IMR-90 (cell line): Measurements from ENCODE around the gene PROCA1. TPM values are rescaled to one million over a fixed set of nuclear protein-coding genes. Genes with fewer than 3 reads are reported as not detected.

Experiments
- ATAC-seq: fragments of 200-7000 bp; cut with Tn5 transposase; 2 replicates; pipeline ENCODE4 v1.9.1; 2020; ENCODE audit warnings: low read depth, mild to moderate bottlenecking, moderate library complexity
- BruUV-seq: library from RNA; stranded (reverse); fragments of 400-500 nt; replicated peaks from 2 replicates; lab custom pipeline; 2021; lab: Mats Ljungman, UMichigan
- CTCF ChIA-PET: fragments of 300-600 bp; formaldehyde crosslinking; extraction: SDS; loops from one replicate; lab custom pipeline; 2021; ENCODE audit warnings: antibody characterized with exemption; lab: Yijun Ruan, JAX
- POLR2A ChIA-PET: fragments of 300-600 bp; sonication (Branson Sonifier 250); formaldehyde crosslinking; loops from one replicate; lab custom pipeline; 2022; ENCODE audit warnings: antibody characterized with exemption; ENCODE audit not compliant: unreplicated experiment; lab: Charles Lee
- DNase-seq: peaks from one replicate; pipeline ENCODE4 v3.0.0; 2013
- H2AFZ ChIP-seq: replicated peaks from 2 replicates; pipeline ENCODE3; 2013; ENCODE audit warnings: low read length, mild to moderate bottlenecking; ENCODE audit not compliant: poor library complexity
- H2AK5ac ChIP-seq: 2 replicates; pipeline ENCODE4 v1.6.1; 2013; ENCODE audit warnings: low read depth, low read length, inconsistent platforms
- H2AK9ac ChIP-seq: replicated peaks from 2 replicates; pipeline ENCODE3; 2013; ENCODE audit warnings: mild to moderate bottlenecking, low read depth, low read length, moderate library complexity; ENCODE audit not compliant: poor library complexity
- H2BK120ac ChIP-seq: 2 replicates; pipeline ENCODE4 v1.6.1; 2013; ENCODE audit warnings: low read depth, low read length, inconsistent platforms
- H2BK15ac ChIP-seq: 3 replicates; pipeline ENCODE4 v1.6.1; 2013; ENCODE audit warnings: low read depth, low read length, inconsistent platforms
- H2BK20ac ChIP-seq: 2 replicates; pipeline ENCODE4 v1.6.1; 2013; ENCODE audit warnings: low read depth, mild to moderate bottlenecking, inconsistent platforms, low read length, moderate library complexity
- H2BK5ac ChIP-seq: 2 replicates; pipeline ENCODE4 v1.6.1; 2013; ENCODE audit warnings: mild to moderate bottlenecking, low read depth, low read length, inconsistent platforms; ENCODE audit not compliant: poor library complexity, severe bottlenecking
- H3K14ac ChIP-seq: replicated peaks from 2 replicates; pipeline ENCODE4 v1.6.1; 2013; ENCODE audit warnings: low read depth, low read length, inconsistent platforms
- H3K18ac ChIP-seq: 2 replicates; pipeline ENCODE4 v1.6.1; 2013; ENCODE audit warnings: low read depth, low read length, control low read depth
- H3K23ac ChIP-seq: 2 replicates; pipeline ENCODE4 v1.6.1; 2013; ENCODE audit warnings: low read depth, low read length, inconsistent platforms
- H3K27ac ChIP-seq: 2 replicates; pipeline ENCODE4 v1.5.1; 2013; ENCODE audit warnings: mild to moderate bottlenecking, control low read depth, low read length; ENCODE audit not compliant: insufficient read depth
- H3K27me3 ChIP-seq: 2 replicates; pipeline ENCODE4 v1.6.1; 2013; ENCODE audit warnings: low read length; ENCODE audit not compliant: control insufficient read depth, insufficient read depth
- H3K36me3 ChIP-seq: 2 replicates; pipeline ENCODE4 v1.6.1; 2013; ENCODE audit warnings: low read length, mixed read lengths; ENCODE audit not compliant: control insufficient read depth, insufficient read depth
- H3K4ac ChIP-seq: 2 replicates; pipeline ENCODE4 v1.6.1; 2013; ENCODE audit warnings: low read depth, low read length, inconsistent platforms
- H3K4me1 ChIP-seq: 2 replicates; pipeline ENCODE4 v1.6.1; 2013; ENCODE audit warnings: low read length, mixed read lengths; ENCODE audit not compliant: control insufficient read depth, insufficient read depth
- H3K4me2 ChIP-seq: 2 replicates; pipeline ENCODE4 v1.6.1; 2013; ENCODE audit warnings: low read depth, mild to moderate bottlenecking, control low read depth, low read length, moderate library complexity
- H3K4me3 ChIP-seq: 2 replicates; pipeline ENCODE4 v1.5.1; 2013; ENCODE audit warnings: low read depth, mild to moderate bottlenecking, control low read depth, low read length, moderate library complexity; ENCODE audit not compliant: insufficient read depth
- H3K56ac ChIP-seq: 2 replicates; pipeline ENCODE4 v1.6.1; 2013; ENCODE audit warnings: low read length, inconsistent platforms; ENCODE audit not compliant: insufficient read depth; ENCODE audit errors: extremely low read depth
- H3K79me1 ChIP-seq, 2 experiments: 2 replicates each; pipeline ENCODE4 v1.6.1; 2013; ENCODE audit warnings: low read length in 2 of 2, inconsistent platforms in 1 of 2, low read depth in 1 of 2
- H3K9ac ChIP-seq: 2 replicates; pipeline ENCODE4 v1.6.1; 2013; ENCODE audit warnings: low read depth, low read length, control low read depth
- H3K9me1 ChIP-seq: 2 replicates; pipeline ENCODE4 v1.6.1; 2013; ENCODE audit warnings: low read length, inconsistent platforms; ENCODE audit not compliant: insufficient read depth
- H3K9me3 ChIP-seq: 2 replicates; pipeline ENCODE4 v1.6.1; 2013; ENCODE audit warnings: low read length; ENCODE audit not compliant: control insufficient read depth, insufficient read depth
- H4K20me1 ChIP-seq: 2 replicates; pipeline ENCODE4 v1.6.1; 2013; ENCODE audit warnings: low read length, inconsistent platforms; ENCODE audit not compliant: insufficient read depth
- H4K5ac ChIP-seq: 2 replicates; pipeline ENCODE4 v1.6.1; 2013; ENCODE audit warnings: mild to moderate bottlenecking, low read depth, low read length, control low read depth
- H4K8ac ChIP-seq, 2 experiments: 2 replicates each; pipeline ENCODE4 v1.6.1; 2013; ENCODE audit warnings: low read depth in 2 of 2, low read length in 2 of 2, control low read depth in 1 of 2, inconsistent platforms in 1 of 2
- H4K91ac ChIP-seq: 2 replicates; pipeline ENCODE4 v1.6.1; 2013; ENCODE audit warnings: low read depth, low read length, inconsistent platforms; ENCODE audit not compliant: insufficient read depth
- BHLHE40 ChIP-seq: fragments of 150-350 bp; IDR thresholded peaks from 2 replicates; pipeline ENCODE4 v1.6.1; 2016; ENCODE audit warnings: mild to moderate bottlenecking, low read depth, low read length
- CEBPB ChIP-seq: IDR thresholded peaks from 2 replicates; pipeline ENCODE4 v1.6.1; 2012; ENCODE audit warnings: low read depth, low read length, improper control_type of control experiment
- CHD1 ChIP-seq: IDR thresholded peaks from 2 replicates; pipeline ENCODE4 v1.6.1; 2012; ENCODE audit warnings: low read depth, low read length, improper control_type of control experiment
- ELK1 ChIP-seq: fragments of 150-350 bp; IDR thresholded peaks from 2 replicates; pipeline ENCODE4 v1.6.1; 2016; ENCODE audit warnings: low read depth, mild to moderate bottlenecking, low read length, moderate library complexity, borderline replicate concordance
- FOS ChIP-seq: fragments of 150-350 bp; IDR thresholded peaks from 2 replicates; pipeline ENCODE4 v1.6.1; 2016; ENCODE audit warnings: low read depth, low read length
- MAFK ChIP-seq: IDR thresholded peaks from 2 replicates; pipeline ENCODE4 v1.6.1; 2012; ENCODE audit warnings: low read depth, low read length, improper control_type of control experiment
- MAZ ChIP-seq: IDR thresholded peaks from 2 replicates; pipeline ENCODE4 v1.6.1; 2012; ENCODE audit warnings: low read depth, mild to moderate bottlenecking, low read length, improper control_type of control experiment, moderate library complexity, borderline replicate concordance
- MXI1 ChIP-seq: IDR thresholded peaks from 2 replicates; pipeline ENCODE4 v1.6.1; 2012; ENCODE audit warnings: low read depth, mild to moderate bottlenecking, low read length, moderate library complexity, borderline replicate concordance
- NFE2L2 ChIP-seq: fragments of 150-350 bp; IDR thresholded peaks from 2 replicates; pipeline ENCODE4 v1.6.1; 2016; ENCODE audit warnings: low read depth, mild to moderate bottlenecking, low read length
- POLR2A ChIP-seq: IDR thresholded peaks from 2 replicates; pipeline ENCODE4 v1.6.1; 2012; ENCODE audit warnings: mild to moderate bottlenecking, low read depth, low read length
- RAD21 ChIP-seq: IDR thresholded peaks from 2 replicates; pipeline ENCODE4 v1.6.1; 2012; ENCODE audit warnings: low read length, improper control_type of control experiment
- RCOR1 ChIP-seq: IDR thresholded peaks from 2 replicates; pipeline ENCODE4 v1.6.1; 2012; ENCODE audit warnings: mild to moderate bottlenecking, low read length, improper control_type of control experiment; ENCODE audit not compliant: insufficient replicate concordance
- RFX5 ChIP-seq: IDR thresholded peaks from 2 replicates; pipeline ENCODE4 v1.8.0; 2012; ENCODE audit warnings: low read depth, mild to moderate bottlenecking, low read length, moderate library complexity
- SMC3 ChIP-seq: fragments of 150-350 bp; IDR thresholded peaks from 2 replicates; pipeline ENCODE4 v1.6.1; 2016; ENCODE audit warnings: low read depth, mild to moderate bottlenecking, antibody characterized with exemption, low read length, moderate library complexity
- dilution Hi-C: fragments of 300-500 bp; cut with HindIII; formaldehyde crosslinking; loops from one replicate; pipeline ENCODE4 v1.14.3; 2018; ENCODE audit warnings: low sequenced_read_pairs; ENCODE audit not compliant: unreplicated experiment
- in situ Hi-C: fragments of 300-500 bp; cut with MboI; formaldehyde crosslinking; loops from 3 replicates; pipeline ENCODE4 v1.14.3; 2019; ENCODE audit warnings: low sequenced_read_pairs, inconsistent platforms, mixed read lengths
- intact Hi-C: fragments of 100-400 bp; cut with micrococcal nuclease; formaldehyde crosslinking; loops from 2 replicates; pipeline ENCODE4 v1.10.0; 2022
- polyA plus RNA-seq, 3 experiments: library from polyadenylated mRNA; depleted of rRNA; stranded (reverse); fragments of >200 nt; gene quantifications; 2 replicates each; pipeline ENCODE4 v1.2.3, GENCODE V29; 2012; ENCODE audit warnings: low replicate concordance in 1 of 3
- total RNA-seq: library from RNA; depleted of rRNA; stranded (reverse); fragments of >200 nt; gene quantifications from 2 replicates; pipeline ENCODE4 v1.2.3, GENCODE V29; 2012
- TF ChIP-seq, protein P1 (sequence below): conservative IDR thresholded peaks from 2 replicates; pipeline ENCODE4 v1.5.1; 2012; ENCODE audit warnings: mild to moderate bottlenecking, low read depth, low read length, improper control_type of control experiment
- TF ChIP-seq, protein P2 (sequence below): fragments of 150-350 bp; IDR thresholded peaks from 2 replicates; pipeline ENCODE4 v1.6.1; 2017; ENCODE audit warnings: mild to moderate bottlenecking, antibody characterized with exemption, low read length, low read depth

PROCA1 gene
- total and polyA plus RNA-seq, 2 of the 4 experiments (the other 2 are of a cell fraction), result 0.36 to 1.7 TPM

DNA sequence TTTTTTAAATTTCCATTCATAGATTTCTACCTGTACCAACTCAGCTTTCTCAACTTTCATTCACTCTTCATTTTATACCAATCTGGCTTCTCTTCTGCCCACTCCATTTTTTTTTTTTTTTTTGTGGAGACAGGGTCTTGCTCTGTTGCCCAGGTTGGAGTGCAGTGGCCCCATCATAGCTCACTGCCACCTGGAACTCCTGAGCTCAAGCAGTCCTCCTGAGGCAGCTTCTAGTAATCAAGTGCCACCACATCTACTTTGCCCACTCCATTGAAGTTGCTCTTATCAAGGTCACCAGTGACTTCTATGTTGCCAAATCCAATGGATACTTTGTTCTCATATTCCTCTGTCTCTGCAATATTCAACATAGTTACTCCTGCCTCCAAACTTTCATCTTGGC is 48.0 kb downstream of the PROCA1 start:
- Histone ChIP-seq H2AK9ac (no peak overlapping the region), H3K79me1 (peaks cover 14 to 66% of the 10 kb centered on the region in 2 experiments), H2BK120ac (no peak overlapping the region), H4K8ac (no peak overlapping the region), H3K4me3 (no peak overlapping the region), H3K9ac (no peak overlapping the region), H3K14ac (0 out of 2 replicates have a peak overlapping the region, but pooled peaks have one; percentile 45), H2BK20ac (no peak overlapping the region), H3K18ac (no peak overlapping the region), H3K4ac (no peak overlapping the region), H2AK5ac (no peak overlapping the region), H3K27me3 (no peaks in the 10 kb centered on the region), H3K56ac (no peak overlapping the region), H3K23ac (peak overlapping the region; percentile 48; the same call in 1 of the 2 replicates), H4K5ac (no peak overlapping the region), H3K4me2 (peak overlapping the region; percentile 81; the same call in 1 of the 2 replicates), H3K27ac (no peak overlapping the region), H3K4me1 (peaks cover 2% of the 10 kb centered on the region; the same call in 1 of the 2 replicates), H4K91ac (no peak overlapping the region), H2AFZ (no peak overlapping the region), H2BK5ac (no peak overlapping the region), H3K36me3 (peaks cover 19% of the 10 kb centered on the region), H3K9me1 (peaks cover 9% of the 10 kb centered on the region), H3K9me3 (no peaks in the 10 kb centered on the region), H2BK15ac (no peak overlapping the region), H4K20me1 (peaks cover 57% of the 10 kb centered on the region)
- in situ Hi-C loops (no loop called here), intact Hi-C loops (no loop called here), dilution Hi-C loops (no loop called here)
- POLR2A ChIA-PET, result no interaction called here
- no peak for DNase-seq
- TF ChIP-seq CEBPB (no peak), MXI1 (no peak), MAFK (no peak), FOS (no peak), CHD1 (no peak), ELK1 (no peak), MAZ (no peak), BHLHE40 (no peak), NFE2L2 (no peak), SMC3 (no peak), RCOR1 (no peak), POLR2A (no peak), RFX5 (no peak), RAD21 (no peak)
- TF ChIP-seq, protein P1, sequence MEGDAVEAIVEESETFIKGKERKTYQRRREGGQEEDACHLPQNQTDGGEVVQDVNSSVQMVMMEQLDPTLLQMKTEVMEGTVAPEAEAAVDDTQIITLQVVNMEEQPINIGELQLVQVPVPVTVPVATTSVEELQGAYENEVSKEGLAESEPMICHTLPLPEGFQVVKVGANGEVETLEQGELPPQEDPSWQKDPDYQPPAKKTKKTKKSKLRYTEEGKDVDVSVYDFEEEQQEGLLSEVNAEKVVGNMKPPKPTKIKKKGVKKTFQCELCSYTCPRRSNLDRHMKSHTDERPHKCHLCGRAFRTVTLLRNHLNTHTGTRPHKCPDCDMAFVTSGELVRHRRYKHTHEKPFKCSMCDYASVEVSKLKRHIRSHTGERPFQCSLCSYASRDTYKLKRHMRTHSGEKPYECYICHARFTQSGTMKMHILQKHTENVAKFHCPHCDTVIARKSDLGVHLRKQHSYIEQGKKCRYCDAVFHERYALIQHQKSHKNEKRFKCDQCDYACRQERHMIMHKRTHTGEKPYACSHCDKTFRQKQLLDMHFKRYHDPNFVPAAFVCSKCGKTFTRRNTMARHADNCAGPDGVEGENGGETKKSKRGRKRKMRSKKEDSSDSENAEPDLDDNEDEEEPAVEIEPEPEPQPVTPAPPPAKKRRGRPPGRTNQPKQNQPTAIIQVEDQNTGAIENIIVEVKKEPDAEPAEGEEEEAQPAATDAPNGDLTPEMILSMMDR, result no peak
- TF ChIP-seq, protein P2, sequence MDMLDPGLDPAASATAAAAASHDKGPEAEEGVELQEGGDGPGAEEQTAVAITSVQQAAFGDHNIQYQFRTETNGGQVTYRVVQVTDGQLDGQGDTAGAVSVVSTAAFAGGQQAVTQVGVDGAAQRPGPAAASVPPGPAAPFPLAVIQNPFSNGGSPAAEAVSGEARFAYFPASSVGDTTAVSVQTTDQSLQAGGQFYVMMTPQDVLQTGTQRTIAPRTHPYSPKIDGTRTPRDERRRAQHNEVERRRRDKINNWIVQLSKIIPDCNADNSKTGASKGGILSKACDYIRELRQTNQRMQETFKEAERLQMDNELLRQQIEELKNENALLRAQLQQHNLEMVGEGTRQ, result no peak
- CTCF ChIA-PET, result no interaction called here
- ATAC-seq, result no peak
- BruUV-seq, result no TSS peak
